AG08395 (cell line): Measurements from ENCODE around the gene MINDY4.

Experiments
- DNase-seq: peaks from one replicate; pipeline ENCODE4 v3.0.0; 2012; ENCODE audit warnings: mixed read lengths, low spot score

Gene MINDY4

DNA sequence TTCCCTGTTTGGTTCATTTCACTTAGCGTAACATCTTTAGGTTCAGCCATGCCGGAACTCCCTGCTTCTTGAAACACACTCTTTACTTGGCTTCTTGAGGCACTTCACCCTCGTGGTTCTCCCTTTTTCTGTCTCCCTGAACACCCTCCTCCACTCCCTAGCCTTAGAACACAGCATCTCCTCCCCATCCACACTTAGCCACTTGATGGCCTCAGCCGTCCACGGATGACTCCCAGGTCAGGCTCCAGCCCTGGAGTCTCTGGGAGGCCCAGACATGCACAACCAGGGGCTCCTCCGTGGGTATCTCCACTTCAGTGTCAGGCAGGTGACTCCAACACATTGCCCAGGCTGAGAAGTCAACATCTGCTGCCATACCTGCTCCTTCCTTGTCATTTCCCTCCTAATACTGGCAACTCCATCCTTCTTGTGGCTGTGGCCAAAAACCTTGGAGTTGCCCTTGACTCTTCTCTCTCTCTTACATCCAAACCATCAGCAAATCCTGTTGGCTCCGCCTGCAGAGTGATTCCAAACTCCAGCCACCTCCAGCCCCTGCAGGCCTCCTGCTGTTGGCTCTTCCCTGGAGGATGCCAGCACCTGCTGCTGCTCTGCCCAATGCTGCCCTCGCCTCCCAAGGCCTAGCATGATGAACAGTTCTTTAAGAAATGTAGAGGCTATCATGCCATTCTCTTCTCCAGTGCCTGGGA is 27.7 kb upstream of the MINDY4 start:
- DNase-seq = peak; percentile 71

- DNase-seq = no peak
Observed at GRCh38 chr7:30744075-30744417, 27.2 kb upstream of the MINDY4 start.

DNA sequence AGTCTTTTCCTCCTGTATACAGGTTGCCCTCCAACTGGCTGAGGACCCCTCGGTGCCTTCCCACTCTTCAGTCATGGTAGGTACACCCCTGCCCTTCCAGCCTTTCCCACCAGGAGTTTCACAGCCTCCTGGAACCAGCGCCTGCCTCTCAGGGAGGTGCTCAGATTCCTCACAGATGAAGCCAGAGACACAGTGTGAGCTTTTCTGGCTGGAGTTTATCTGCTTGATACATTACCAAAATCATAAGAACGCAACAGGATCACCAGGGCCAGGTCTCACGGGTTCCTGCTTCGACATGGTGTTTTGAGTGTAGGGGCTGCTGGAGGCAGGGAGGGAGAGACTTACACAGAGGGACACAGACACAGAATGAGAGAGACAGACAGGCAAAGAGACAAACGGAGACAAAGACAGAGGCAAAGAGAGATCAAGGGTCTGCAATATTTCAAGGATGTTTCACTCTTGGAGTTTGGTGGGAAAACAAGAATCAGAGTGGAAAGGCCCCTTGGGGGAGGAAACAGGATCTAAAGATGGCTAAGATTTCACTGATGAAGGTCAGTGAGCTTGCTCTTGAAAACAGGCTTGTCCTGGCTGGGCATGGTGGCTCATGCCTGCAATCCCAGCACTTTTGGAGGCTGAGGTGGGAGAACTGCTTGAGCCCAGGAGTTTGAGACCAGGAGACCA is 25.8 kb upstream of the MINDY4 start:
- DNase-seq = no peak

GRCh38 chr7:30750010-30750409 is 21.2 kb upstream of the MINDY4 start:
- DNase-seq = no peak

GRCh38 chr7:30750683-30751650 is 20.2 kb upstream of the MINDY4 start:
- peak; percentile 91 for DNase-seq

DNA sequence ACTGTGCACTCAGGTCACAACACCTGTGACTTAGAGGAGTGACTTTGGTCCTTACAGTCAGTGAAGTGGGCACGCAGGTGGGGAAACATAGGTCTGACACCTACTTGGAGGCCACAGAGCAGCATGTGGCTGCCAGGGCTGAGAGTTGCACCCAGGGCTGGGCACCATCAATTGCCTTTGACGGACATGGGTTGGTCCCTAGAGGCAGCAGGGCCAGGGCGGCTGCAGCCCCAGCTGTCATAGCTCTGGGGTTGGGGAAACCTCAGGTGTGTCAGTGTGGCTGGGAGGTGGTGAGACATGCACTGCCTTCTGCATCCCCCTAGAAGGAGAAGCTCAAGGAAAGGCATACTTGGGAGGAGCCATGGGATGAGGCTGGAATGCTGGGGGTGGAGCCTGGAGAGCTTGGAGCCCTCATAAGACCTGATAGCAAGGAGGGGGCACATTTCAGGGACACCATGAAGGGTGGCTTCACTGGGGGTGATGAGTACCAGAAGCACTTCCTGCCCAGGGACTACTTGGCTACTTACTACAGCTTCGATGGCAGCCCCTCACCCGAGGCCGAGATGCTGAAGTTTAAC is 19.4 kb upstream of the MINDY4 start, which contains the start of gene INMT:
Gene INMT (plus strand): TSS at position 440 of the 578 bp plus-strand sequence. CDS start 16 bp downstream, at position 456.
- DNase-seq = no peak

DNA sequence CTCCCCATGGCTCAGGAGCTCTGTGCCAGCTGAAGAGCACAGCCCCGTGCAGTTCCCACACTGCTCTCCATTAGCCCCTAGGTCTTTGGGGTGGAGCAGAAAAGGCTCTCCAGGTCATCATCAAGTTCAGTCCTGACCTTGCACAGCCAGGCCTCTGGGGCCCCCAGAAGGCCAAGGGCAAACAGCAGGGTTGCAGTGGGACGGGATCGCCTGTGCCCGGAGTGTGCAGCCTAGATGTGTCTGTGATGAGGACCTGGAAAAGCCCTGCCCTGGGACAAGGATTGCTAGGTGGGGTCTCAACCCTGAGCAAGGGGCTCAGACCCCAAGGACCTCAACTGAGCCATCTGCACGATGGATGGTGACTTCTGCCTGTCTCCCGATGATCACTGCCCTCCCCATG is 18.7 kb upstream of the MINDY4 start:
- DNase-seq = no peak

- DNase-seq = peak; percentile 41
Observed at GRCh38 chr7:30752979-30753378, 18.2 kb upstream of the MINDY4 start.

GRCh38 chr7:30754315-30754877 is 16.8 kb upstream of the MINDY4 start:
- no peak for DNase-seq

DNA sequence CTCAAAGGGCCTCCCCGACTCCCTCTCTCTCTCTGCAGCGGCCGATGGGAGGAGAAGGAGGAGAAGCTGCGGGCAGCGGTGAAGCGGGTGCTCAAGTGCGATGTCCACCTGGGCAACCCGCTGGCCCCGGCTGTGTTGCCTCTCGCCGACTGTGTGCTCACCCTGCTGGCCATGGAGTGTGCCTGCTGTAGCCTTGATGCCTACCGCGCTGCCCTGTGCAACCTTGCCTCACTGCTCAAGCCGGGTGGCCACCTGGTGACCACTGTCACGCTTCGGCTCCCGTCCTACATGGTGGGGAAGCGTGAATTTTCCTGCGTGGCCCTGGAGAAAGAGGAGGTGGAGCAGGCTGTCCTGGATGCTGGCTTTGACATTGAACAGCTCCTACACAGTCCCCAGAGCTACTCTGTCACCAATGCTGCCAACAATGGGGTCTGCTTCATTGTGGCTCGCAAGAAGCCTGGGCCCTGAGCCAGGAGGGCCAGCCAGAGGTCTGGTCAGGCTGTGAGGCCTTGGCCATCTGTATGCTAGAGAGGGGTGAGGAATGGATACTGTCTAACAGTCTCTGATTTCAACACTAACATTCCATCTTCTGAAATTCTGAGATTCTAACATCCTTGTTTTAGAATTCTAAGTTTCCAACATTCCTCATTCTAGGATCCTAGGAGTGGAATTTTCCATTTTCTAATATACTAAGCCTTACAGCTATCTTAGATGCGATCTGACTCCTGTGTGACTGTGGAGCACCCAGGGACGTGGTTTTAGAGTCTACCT is 15.6 kb upstream of the MINDY4 start:
- DNase-seq = peak; percentile 17

GRCh38 chr7:30757342-30757692 is 13.9 kb upstream of the MINDY4 start:
- no peak for DNase-seq

- DNase-seq = no peak
Observed at GRCh38 chr7:30760514-30761213, 10.6 kb upstream of the MINDY4 start.

GRCh38 chr7:30761214-30762156 is 9.7 kb upstream of the MINDY4 start:
- DNase-seq = no peak

- peak; percentile 29 for DNase-seq
Observed at GRCh38 chr7:30764030-30764975, 6.9 kb upstream of the MINDY4 start.

- no peak for DNase-seq
Observed at GRCh38 chr7:30765408-30765807, 5.8 kb upstream of the MINDY4 start.

GRCh38 chr7:30770845-30771173 is 408 bp upstream of the MINDY4 start:
- no peak for DNase-seq

GRCh38 chr7:30771880-30772425 is 736 bp downstream of the MINDY4 start:
- peak; percentile 16 for DNase-seq

- no peak for DNase-seq
Observed at GRCh38 chr7:30772984-30773383, 1.8 kb downstream of the MINDY4 start.
